Ovary (tissue), 9 donors: ENCODE data around the gene TMPRSS13. TPM values are rescaled to one million over a fixed set of nuclear protein-coding genes. Genes with fewer than 3 reads are reported as not detected.

Experiments used
- DNase-seq, 5 donors: peaks; one replicate each; pipeline ENCODE4 v3.0.0-alpha.2; 2019 to 2020
- H3K27ac ChIP-seq, 2 donors: fragments of 200-600 bp; one replicate each; pipeline versions ENCODE4 v1.5.1 to v1.8.0; 2019 to 2022
- H3K27me3 ChIP-seq: fragments of 200-600 bp; one replicate; pipeline ENCODE4 v1.8.0; 2022
- H3K36me3 ChIP-seq: fragments of 200-600 bp; sonication (generic); one replicate; pipeline ENCODE4 v1.5.1; 2019
- H3K4me1 ChIP-seq: one replicate; pipeline ENCODE4 v1.8.1; 2013; ENCODE audit warnings: mild to moderate bottlenecking, moderate library complexity; ENCODE audit not compliant: insufficient read depth
- H3K4me3 ChIP-seq: fragments of 200-600 bp; sonication (generic); one replicate; pipeline ENCODE4 v1.5.1; 2017
- H3K9me3 ChIP-seq, 2 donors: fragments of 200-600 bp in 1 of 2; sonication (generic) in 1 of 2; one replicate each; pipeline versions ENCODE4 v1.5.1 to v1.8.1; 2013 to 2019; ENCODE audit warnings: mild to moderate bottlenecking in 1 of 2, moderate library complexity in 1 of 2
- EP300 ChIP-seq: sonication (generic); formaldehyde crosslinking; IDR thresholded peaks from one replicate; pipeline ENCODE4 v1.6.1; 2017; ENCODE audit warnings: antibody characterized with exemption
- POLR2A ChIP-seq: fragments of 450-650 bp; IDR thresholded peaks from one replicate; pipeline ENCODE4 v1.6.1; 2017; ENCODE audit warnings: antibody characterized with exemption, mild to moderate bottlenecking, moderate library complexity
- WGBS, 3 donors: extraction: QIAGEN DNeasy Blood & Tissue Kit in 1 of 3; methylation state at CpG; one replicate each; pipeline versions ENCODE4 v1.1.5 to v1.1.7; 2013 to 2017; 5-methylcytosine and 5-hydroxymethylcytosine counted together
- intact Hi-C, 4 donors: fragments of 100-400 bp; cut with DNase I; formaldehyde crosslinking; loops; one replicate each; pipeline versions ENCODE4 v1.11.0 to v1.15.1; 2022 to 2023
- polyA plus RNA-seq, 2 donors: library from polyadenylated mRNA; stranded (reverse); fragments of 200-250 nt in 1 of 2; fragments of 350-450 nt in 1 of 2; fragmentation: Illumina TruSeq in 1 of 2; extraction: RNeasy Lipid Tissue Mini Kit (QIAGEN cat#74804) in 1 of 2; gene quantifications; one replicate each; pipeline ENCODE4 v1.2.3, GENCODE V29; 2013 to 2014
- total RNA-seq, 7 donors: library from RNA; depleted of rRNA in 2 of 7; stranded (reverse); fragments of >200 nt in 2 of 7; fragmentation: NEBNext Ultra II Directional in 3 of 7; extraction: Animal tissue kit (Norgen Biotek cat#: 25700) in 3 of 7; gene quantifications; one replicate each; pipeline versions ENCODE4 v1.1.0 to v1.2.4, GENCODE V29; 2016 to 2023
- TF ChIP-seq, protein P1 (sequence below), 3 donors: fragments of 450-650 bp in 2 of 3; fragments of 200-600 bp in 1 of 3; IDR thresholded peaks; one replicate each; pipeline versions ENCODE4 v1.5.1 to v1.8.0; 2016 to 2022; ENCODE audit warnings: antibody characterized with exemption in 3 of 3, mild to moderate bottlenecking in 1 of 3
- donor health status: DM: no; HTN: no; CAD: no; lungs with moderate emphysema.
- donor health status: DM: no; HTN: no; CAD: no.
- donor health status: Bipolar disorder and iron deficiency.
- donor health status: DM: yes; HTN: yes; CAD: no.
- donor health status: DM: no; HTN: no; CAD: no.
- donor health status: DM: yes; HTN: yes; CAD: no.

Gene TMPRSS13
- total and polyA plus RNA-seq, 9 donors, result 0.05 to 2.0 (median 0.22) TPM; not detected in 2

DNA sequence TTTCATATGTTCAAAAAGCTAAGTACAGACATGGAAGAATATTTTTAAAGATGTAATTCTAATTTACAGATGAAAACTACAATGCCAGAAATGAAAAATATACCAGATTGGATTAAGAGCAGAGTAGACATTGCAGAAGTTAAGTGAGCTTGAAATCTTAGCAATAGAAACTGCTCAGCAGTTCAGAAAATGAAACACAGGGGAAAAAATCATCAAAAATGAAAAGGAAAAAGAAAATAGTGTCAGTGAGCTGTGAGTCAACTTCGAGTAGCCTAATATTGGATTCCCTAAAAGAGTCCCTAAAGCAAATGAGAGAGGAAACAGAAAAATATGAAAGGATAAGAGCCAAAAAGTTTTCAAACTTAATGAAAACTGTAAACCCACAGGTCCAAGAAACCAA lies 31.2 kb upstream of the TMPRSS13 start:
- Histone ChIP-seq H3K27me3 (no peaks in the 10 kb centered on the region), H3K9me3 (no peaks in the 10 kb centered on the region), H3K27ac (no peak overlapping the region), H3K4me3 (no peak overlapping the region), H3K4me1 (no peaks in the 10 kb centered on the region), H3K36me3 (no peaks in the 10 kb centered on the region)
- intact Hi-C loops, result no loop called here
- TF ChIP-seq, protein P1, sequence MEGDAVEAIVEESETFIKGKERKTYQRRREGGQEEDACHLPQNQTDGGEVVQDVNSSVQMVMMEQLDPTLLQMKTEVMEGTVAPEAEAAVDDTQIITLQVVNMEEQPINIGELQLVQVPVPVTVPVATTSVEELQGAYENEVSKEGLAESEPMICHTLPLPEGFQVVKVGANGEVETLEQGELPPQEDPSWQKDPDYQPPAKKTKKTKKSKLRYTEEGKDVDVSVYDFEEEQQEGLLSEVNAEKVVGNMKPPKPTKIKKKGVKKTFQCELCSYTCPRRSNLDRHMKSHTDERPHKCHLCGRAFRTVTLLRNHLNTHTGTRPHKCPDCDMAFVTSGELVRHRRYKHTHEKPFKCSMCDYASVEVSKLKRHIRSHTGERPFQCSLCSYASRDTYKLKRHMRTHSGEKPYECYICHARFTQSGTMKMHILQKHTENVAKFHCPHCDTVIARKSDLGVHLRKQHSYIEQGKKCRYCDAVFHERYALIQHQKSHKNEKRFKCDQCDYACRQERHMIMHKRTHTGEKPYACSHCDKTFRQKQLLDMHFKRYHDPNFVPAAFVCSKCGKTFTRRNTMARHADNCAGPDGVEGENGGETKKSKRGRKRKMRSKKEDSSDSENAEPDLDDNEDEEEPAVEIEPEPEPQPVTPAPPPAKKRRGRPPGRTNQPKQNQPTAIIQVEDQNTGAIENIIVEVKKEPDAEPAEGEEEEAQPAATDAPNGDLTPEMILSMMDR (IDR thresholded peaks at IDR 0.05), result no peak
- TF ChIP-seq EP300 (no peak), POLR2A (no peak)
- no peak for DNase-seq
- 72 to 90% (median 82%) methylated on average over 1 of the region's 1 CpG for WGBS, 3 donors

DNA sequence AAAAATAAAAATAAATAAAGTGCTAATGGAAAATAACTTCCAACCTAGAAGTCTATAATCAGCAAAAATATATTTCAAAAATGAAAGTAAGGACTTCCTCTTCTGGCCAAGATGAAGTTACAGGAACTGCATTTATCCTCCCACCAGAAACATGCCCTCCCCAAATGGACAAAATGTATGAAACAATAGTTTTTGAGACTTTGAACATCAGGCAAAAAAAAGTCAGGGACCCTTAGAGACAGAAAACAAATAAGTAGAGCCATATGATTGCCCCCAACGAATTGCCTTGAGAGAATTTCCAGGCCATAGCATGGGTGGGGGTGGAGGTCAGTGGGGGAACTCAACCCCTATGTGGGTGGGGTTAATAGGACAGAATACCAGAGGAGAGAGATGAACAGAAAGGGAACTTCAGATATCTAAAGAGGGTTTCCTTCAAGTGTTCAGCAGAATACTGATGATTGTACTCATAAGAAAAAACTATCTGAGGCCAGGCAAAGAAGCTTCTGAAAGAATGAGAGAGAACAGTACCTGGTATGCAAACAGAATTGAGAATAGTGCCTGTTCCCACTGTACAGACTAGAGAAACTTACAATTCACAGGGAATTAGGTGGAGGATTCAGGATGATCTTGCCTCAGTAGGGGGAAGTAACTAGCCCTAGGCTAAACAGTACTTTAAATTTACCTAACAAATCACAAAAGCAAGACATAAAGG lies 30.4 kb upstream of the TMPRSS13 start:
- no peak for TF ChIP-seq POLR2A
- no peak for TF ChIP-seq EP300
- TF ChIP-seq, protein P1 (IDR thresholded peaks at IDR 0.05), result no peak
- Histone ChIP-seq H3K27me3 (no peaks in the 10 kb centered on the region), H3K27ac (no peak overlapping the region), H3K4me1 (no peaks in the 10 kb centered on the region), H3K36me3 (no peaks in the 10 kb centered on the region), H3K4me3 (no peak overlapping the region), H3K9me3 (no peaks in the 10 kb centered on the region)
- no peak for DNase-seq
- 68 to 86% (median 78%) methylated on average over 1 of the region's 1 CpG for WGBS, 3 donors
- intact Hi-C loops, result loop anchor here in 1 of 4 donors (10.0 kb wide), 1 partner anchor 525 kb away; no protein-coding TSS in a partner anchor

DNA sequence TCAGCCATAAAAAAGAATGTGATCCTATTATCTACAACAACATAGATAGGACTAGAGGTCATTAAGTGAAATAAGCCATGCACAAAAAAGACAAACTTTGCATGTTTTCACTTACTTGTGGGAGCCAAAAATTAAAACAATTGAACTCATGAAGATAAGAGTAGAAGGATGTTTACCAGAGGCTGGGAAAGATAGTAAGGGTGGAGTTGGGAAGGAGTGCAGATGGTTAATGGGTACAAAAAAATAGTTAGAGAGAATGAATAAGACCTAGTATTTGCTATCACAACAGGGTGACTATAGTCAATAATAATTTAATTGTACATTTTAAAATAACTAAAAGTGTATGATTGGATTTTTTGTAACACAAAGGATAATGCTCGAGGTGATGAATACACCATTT lies 29.7 kb upstream of the TMPRSS13 start:
- intact Hi-C loops, result loop anchor here in 1 of 4 donors (10.0 kb wide), 1 partner anchor 524 kb away; no protein-coding TSS in a partner anchor
- WGBS, 3 donors, result 94 to 99% (median 96%) methylated on average over 1 of the region's 1 CpG
- Histone ChIP-seq H3K4me3 (no peak overlapping the region), H3K9me3 (no peaks in the 10 kb centered on the region), H3K4me1 (no peaks in the 10 kb centered on the region), H3K27me3 (no peaks in the 10 kb centered on the region), H3K27ac (no peak overlapping the region), H3K36me3 (no peaks in the 10 kb centered on the region)
- no peak for DNase-seq
- TF ChIP-seq EP300 (no peak), POLR2A (no peak)
- TF ChIP-seq, protein P1 (IDR thresholded peaks at IDR 0.05), result no peak

DNA sequence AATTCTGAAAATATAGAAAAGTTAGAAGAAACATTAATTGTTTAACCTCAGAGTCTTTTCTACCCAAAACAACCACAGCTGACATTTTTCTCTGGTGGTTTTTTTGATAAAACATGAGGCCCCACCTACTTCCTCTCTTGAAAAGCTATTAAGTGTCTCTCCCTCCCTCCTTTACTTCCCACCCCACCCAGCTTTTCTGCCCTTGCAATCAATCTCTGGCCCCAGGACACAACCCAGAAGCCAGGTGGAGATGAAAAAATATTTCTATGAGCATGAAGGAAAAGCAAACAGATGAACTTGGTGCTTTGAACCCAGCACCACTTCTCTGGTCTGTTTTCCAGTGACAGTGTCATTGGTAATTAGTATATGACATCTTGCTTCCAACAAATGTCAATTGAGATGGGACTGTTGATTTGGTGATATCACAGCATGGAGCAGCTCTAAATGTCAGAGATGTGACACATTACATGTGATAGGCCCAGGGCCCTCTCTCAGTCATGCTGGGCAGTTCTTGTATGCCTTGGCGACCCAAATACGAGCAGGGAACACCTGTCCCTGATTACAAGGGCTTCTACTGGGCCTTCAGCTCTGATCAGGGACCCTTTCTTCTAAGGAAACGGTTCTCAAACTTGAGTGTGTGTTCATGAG lies 23.9 kb upstream of the TMPRSS13 start:
- H3K27me3 ChIP-seq, result no peaks in the 10 kb centered on the region
- H3K27ac ChIP-seq, result no peak overlapping the region
- intact Hi-C loops, result loop anchor here in 1 of 4 donors (10.0 kb wide), 1 partner anchor 518 kb away; no protein-coding TSS in a partner anchor
- no peak for DNase-seq
- H3K36me3 ChIP-seq, result no peaks in the 10 kb centered on the region
- H3K4me1 ChIP-seq, result no peaks in the 10 kb centered on the region
- TF ChIP-seq, protein P1 (IDR thresholded peaks at IDR 0.05), result no peak
- no peak for TF ChIP-seq POLR2A
- no peak for TF ChIP-seq EP300
- WGBS, 3 donors, result 87 to 92% (median 91%) methylated on average over 3 of the region's 3 CpGs
- H3K9me3 ChIP-seq, result no peaks in the 10 kb centered on the region
- no peak overlapping the region for H3K4me3 ChIP-seq
